ENCODE data around the gene PREX1. TPM values are rescaled to one million over a fixed set of nuclear protein-coding genes. Genes with fewer than 3 reads are reported as not detected.

PREX1 gene
- total and polyA plus RNA-seq, 2 donors (not counting 3 experiments of a cell fraction or from before 2014, with no cell fraction given), result 51.3 to 72.9 TPM

DNA sequence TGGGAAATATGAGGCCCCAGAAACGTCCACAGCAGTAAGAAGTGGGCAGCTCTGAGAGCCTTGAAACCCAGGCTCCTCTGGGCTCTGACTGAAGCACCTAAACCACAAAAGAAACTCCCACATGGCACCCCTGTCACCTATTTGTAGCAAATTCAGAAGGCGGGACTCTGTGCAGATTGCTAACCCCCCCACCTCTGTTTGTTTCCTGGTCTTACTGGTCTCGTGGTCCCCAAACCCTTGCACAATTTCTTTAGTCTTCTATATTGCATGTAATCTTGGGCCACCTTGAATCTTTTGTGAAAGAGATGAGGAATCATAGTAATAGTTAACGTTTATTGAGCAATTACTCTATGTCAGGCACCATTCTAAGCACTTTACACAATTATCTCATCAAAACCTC lies 154.3 kb downstream of the PREX1 start:
- no peak for FAIRE-seq
- no peak for DNase-seq (ENCODE audit: low read depth, low spot score)

More for the DNA sequence above, 154.3 kb downstream of the PREX1 start:
- Histone ChIP-seq H2AFZ (ENCODE audit: low read depth, low read length) (no peak overlapping the region), H4K20me1 (replicated peaks; ENCODE audit: control insufficient read depth, extremely low read depth, insufficient read depth, low read length) (no peaks in the 10 kb centered on the region), H3K4me3 (replicated peaks in 1 of 3; ENCODE audit: insufficient read depth in 1 of 3, low read depth in 1 of 3, low read length in 3 of 3) (no peak overlapping the region), H3K9ac (replicated peaks; ENCODE audit: extremely low read depth, insufficient read depth, low read length) (no peak overlapping the region), H3K9me3 (replicated peaks; ENCODE audit: control insufficient read depth, insufficient read depth, low read length) (no peaks in the 10 kb centered on the region), H3K9me1 (replicated peaks; ENCODE audit: control insufficient read depth, extremely low read depth, insufficient read depth, low read length) (no peaks in the 10 kb centered on the region), H3K4me1 (ENCODE audit: control insufficient read depth, extremely low read depth, insufficient read depth, low read length) (peaks cover 17% of the 10 kb centered on the region), H3K4me2 (ENCODE audit: insufficient read depth, low read length) (no peak overlapping the region), H3K27me3 (ENCODE audit: control insufficient read depth in 2 of 2, insufficient read depth in 2 of 2, low read length in 2 of 2) (no peaks in the 10 kb centered on the region), H3K36me3 (ENCODE audit: control insufficient read depth in 2 of 2, extremely low read depth in 1 of 2, insufficient read depth in 2 of 2, low read length in 2 of 2) (peaks cover 4 to 17% of the 10 kb centered on the region in 2 experiments), H3K79me2 (ENCODE audit: control insufficient read depth, insufficient read depth, low read length) (no peaks in the 10 kb centered on the region), H3K27ac (ENCODE audit: insufficient read depth, low read depth, low read length) (no peak overlapping the region)
- intact Hi-C loops (cut with micrococcal nuclease) (no loop called here), dilution Hi-C loops (cut with MboI; ENCODE audit: extremely low pct_ligation_motif_present, low sequenced_read_pairs) (loop anchor here (25.0 kb wide), 1 partner anchor 239 kb away; the partner anchor contains the start of gene ARFGEF2)
- BruUV-seq (replicated peaks), result no TSS peak
- CTCF ChIA-PET, result interaction anchor here (1.4 to 2.6 kb wide), 2 partner anchors 9 to 16 kb away, joined by 4 to 8 read pairs; no protein-coding TSS in a partner anchor
- TF ChIP-seq JUN (IDR thresholded peaks at IDR 0.05; ENCODE audit: borderline replicate concordance, insufficient read depth, insufficient read length, low read depth) (no peak), GATA2 (IDR thresholded peaks at IDR 0.05; ENCODE audit: insufficient read depth, insufficient read length, low read depth, low read length) (no peak), MAX (IDR thresholded peaks at IDR 0.05; ENCODE audit: insufficient read depth, insufficient read length) (no peak), CTCF (IDR thresholded peaks at IDR 0.05; ENCODE audit: extremely low read depth in 1 of 2, insufficient read depth in 1 of 2, low read depth in 1 of 2, low read length in 2 of 2) (no peak), POLR2AphosphoS5 (IDR thresholded peaks at IDR 0.05; ENCODE audit: insufficient read depth, low read depth, low read length) (no peak), POLR2A (IDR thresholded peaks at IDR 0.05; ENCODE audit: low read depth, low read length) (no peak), MYC (IDR thresholded peaks at IDR 0.05; ENCODE audit: low read depth, low read length) (no peak), FOS (IDR thresholded peaks at IDR 0.05; ENCODE audit: borderline replicate concordance, insufficient read depth, low read length) (no peak), EZH2 (IDR thresholded peaks at IDR 0.05; ENCODE audit: borderline replicate concordance, low read depth, low read length, severe bottlenecking) (no peak)
- POLR2A ChIA-PET, result no interaction called here
